ENCODE data around the gene RPS27A.
"Not testable (repeated sequence)": the region's sequence is repeated elsewhere in the genome, so short reads cannot be mapped to it uniquely, and the experiment has no call there.

GRCh38 chr2:55186837-55187236, 45.7 kb upstream of the RPS27A start:
- TF ChIP-seq KLF16 (IDR thresholded peaks at IDR 0.05); TEAD2 (tag; IDR thresholded peaks at IDR 0.05); RNF219 (CRISPR knock-in tag; IDR thresholded peaks at IDR 0.05); CTCF (IDR thresholded peaks at IDR 0.05 in 2 of 3, conservative IDR thresholded peaks at IDR 0.05 in 1 of 3; ENCODE audit: insufficient read depth in 2 of 3, low read depth in 1 of 3, low read length in 3 of 3): not testable (repeated sequence)
